Measurements from ENCODE around the gene RBM17. TPM values are rescaled to one million over a fixed set of nuclear protein-coding genes. Genes with fewer than 3 reads are reported as not detected.
"Not testable (repeated sequence)": the region's sequence is repeated elsewhere in the genome, so short reads cannot be mapped to it uniquely, and the experiment has no call there.

The RBM17 gene
- polyA plus RNA-seq, 3 donors = 140 to 154 (median 141) TPM

- no peak for DNase-seq (ENCODE audit: low read depth in 3 of 3, low spot score in 2 of 3)
Observed at GRCh38 chr10:6108631-6109443, 20.0 kb downstream of the RBM17 start.

- DNase-seq (ENCODE audit: low read depth in 3 of 3, low spot score in 2 of 3) = no peak
Observed at GRCh38 chr10:6109444-6109775, 20.6 kb downstream of the RBM17 start.

DNA sequence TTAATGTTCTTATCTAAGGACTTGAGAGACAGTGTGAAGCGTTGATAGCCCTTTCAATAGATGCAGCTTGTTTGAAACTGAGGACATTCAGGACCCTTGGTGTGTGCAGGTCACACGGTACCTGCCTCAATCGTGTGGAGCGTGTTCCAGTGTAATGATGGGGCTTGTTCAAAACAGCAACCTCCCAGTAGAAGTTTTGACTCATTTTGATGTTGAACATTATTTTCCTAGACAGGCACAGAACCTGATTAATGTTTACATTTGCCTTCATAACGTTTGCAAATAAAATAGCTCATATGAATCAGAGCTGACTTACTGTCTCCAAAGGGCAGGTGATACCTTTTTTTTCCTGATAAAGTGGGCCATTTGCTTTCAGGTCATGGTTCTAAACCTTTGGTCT lies 21.3 kb downstream of the RBM17 start:
- no peak for DNase-seq (ENCODE audit: low read depth in 3 of 3, low spot score in 2 of 3)

- DNase-seq (ENCODE audit: low read depth in 3 of 3, low spot score in 2 of 3) = no peak
Observed at GRCh38 chr10:6112893-6113292, 24.1 kb downstream of the RBM17 start.

GRCh38 chr10:6114299-6114698 lies 25.5 kb downstream of the RBM17 start:
- DNase-seq (ENCODE audit: low read depth in 3 of 3, low spot score in 2 of 3) = no peak

- DNase-seq (ENCODE audit: low read depth in 3 of 3, low spot score in 2 of 3) = no peak
Observed at GRCh38 chr10:6114805-6115341, 26.0 kb downstream of the RBM17 start.

- DNase-seq (ENCODE audit: low read depth in 3 of 3, low spot score in 2 of 3) = no peak
Observed at GRCh38 chr10:6115411-6115810, 26.6 kb downstream of the RBM17 start.

GRCh38 chr10:6115824-6116350 lies 27.1 kb downstream of the RBM17 start:
- no peak for DNase-seq (ENCODE audit: low read depth in 3 of 3, low spot score in 2 of 3)

DNA sequence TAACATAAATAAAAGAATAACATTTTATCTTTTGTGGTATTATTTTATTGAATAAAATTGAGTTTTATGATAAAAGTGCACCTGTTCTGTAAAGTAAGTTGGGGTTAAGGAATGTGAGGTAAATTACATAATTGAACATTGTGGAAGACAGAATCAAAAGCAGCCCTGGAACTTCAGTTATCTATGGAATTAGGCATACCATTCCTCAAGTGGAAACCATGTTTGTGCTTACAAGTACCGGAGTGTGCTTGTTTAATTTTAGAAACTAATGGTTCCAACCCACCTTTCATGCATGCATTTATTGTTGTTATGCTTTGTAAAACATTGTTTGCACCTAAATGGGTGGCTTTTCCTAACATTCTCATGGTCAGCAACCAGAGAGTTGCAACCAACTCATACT lies 28.0 kb downstream of the RBM17 start:
- no peak for DNase-seq (ENCODE audit: low read depth in 3 of 3, low spot score in 2 of 3)

DNA sequence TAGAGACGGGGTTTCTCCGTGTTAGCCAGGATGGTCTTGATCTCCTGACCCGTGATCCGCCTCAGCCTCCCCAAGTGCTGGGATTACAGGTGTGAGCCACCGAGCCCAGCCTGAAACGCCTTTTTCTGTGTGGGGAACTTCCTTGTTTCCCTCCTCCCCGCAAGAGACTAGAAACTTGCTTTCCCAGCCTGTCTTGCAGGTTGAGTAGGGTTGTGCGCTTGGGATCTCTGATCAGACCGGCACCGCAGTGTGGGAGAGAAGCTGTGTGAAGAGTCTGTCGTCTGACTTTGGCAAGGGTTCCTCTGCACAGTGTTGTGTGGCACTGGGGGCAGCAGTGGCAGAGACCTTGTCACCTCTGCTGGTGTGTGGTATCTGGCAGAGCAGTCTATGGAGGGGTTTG lies 28.9 kb downstream of the RBM17 start:
- DNase-seq (ENCODE audit: low read depth in 3 of 3, low spot score in 2 of 3) = no peak

DNA sequence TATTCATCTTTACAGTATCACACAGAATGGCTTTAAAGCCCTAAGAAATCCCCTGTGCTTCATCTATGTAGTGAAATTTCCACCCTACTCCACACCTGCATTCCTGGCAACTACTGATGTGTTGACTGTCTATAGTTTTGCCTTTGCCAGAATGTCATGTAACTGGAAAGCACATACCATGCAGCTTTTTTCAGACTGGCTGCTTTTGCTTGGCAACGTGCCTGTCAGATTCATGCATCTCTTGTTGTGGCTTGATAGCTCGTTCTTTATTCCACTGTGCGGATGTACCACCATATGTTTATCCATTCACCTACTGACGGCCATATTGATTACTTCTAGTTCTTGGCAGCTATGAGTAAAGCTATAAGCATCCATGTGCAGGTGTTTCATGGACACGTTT lies 30.6 kb downstream of the RBM17 start:
- DNase-seq (ENCODE audit: low read depth in 3 of 3, low spot score in 2 of 3) = no peak

DNA sequence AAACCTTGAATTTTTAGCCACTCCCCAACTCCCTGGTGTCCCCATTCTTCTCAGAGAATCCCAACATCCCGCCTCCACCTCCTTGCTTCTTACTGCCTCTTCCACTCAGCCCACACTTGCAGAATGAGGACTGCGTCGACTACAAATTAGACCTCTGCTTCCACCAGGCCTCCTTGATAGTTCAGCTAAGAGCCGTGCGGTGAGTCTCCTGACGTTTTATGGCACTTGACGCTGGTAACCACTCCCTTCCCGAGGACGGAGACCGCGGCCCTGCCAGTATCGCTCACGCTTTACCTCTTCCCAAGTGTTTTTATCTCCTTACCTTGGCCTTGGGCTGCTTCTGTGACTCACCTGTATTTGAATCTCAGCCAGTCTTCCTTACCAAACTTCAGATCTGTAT lies 31.1 kb downstream of the RBM17 start:
- DNase-seq (ENCODE audit: low read depth in 3 of 3, low spot score in 2 of 3) = no peak

DNA sequence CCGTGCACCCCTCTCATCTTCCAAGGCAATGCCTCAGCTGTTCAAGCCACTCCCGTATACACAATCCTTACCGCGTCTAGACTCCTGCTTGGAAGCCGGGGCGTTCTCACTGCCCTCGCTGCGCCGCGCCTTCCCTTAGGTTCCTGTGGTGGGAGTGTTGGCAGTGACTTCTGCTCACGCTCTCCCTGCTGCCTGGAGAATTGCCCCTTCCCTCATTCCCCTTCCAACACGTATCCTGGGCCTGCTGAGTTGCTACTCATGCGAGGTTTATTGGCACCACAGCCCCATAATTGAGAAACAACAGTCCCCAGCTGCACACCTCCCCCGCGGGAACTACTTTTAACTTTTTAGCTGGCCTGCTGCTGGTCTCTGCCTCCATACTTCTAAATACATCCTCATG lies 31.9 kb downstream of the RBM17 start:
- no peak for DNase-seq (ENCODE audit: low read depth in 3 of 3, low spot score in 2 of 3)

GRCh38 chr10:6121146-6121545 lies 32.3 kb downstream of the RBM17 start:
- no peak for DNase-seq (ENCODE audit: low read depth in 3 of 3, low spot score in 2 of 3)

DNA sequence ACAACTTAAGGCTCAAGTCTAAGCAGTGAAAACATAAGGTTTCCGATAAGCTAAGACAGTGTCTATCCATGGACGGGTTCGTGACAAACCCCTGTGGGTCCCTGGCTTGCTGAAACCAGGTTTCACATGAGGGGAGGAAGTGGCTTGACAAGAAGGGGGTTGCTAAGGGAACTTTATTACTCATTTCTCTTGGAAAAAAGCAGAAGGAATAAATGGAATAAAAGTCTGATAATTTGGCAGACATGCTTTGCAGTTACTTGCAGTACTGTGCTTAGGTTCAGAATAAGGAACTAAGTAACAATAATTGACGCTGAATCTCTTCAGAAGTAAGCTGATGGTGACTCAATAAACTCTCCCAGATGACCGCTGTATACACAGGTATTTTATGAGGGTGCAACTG lies 34.7 kb downstream of the RBM17 start:
- DNase-seq (ENCODE audit: low read depth in 3 of 3, low spot score in 2 of 3) = no peak

DNA sequence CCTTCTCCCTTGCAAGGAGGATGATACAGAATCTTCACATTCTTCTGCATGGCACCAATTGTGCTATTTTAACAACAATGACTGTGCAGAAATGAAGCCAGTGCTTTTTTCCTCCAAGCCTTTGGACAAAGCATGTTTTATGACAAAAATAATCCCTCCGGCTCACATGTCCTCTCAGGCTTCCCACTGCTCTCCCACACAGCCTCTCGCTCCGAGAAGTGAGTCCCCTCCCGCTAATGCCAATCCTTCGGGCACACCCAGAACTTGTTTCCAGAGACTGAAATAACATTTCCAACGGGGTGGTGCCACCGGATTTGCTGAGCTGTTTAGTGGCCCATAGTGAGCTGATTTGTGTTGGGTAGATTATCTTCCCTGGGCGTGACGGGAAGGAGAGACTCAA lies 35.8 kb downstream of the RBM17 start:
- no peak for DNase-seq (ENCODE audit: low read depth in 3 of 3, low spot score in 2 of 3)

GRCh38 chr10:6127461-6127860 lies 38.6 kb downstream of the RBM17 start:
- not testable (repeated sequence) for DNase-seq (ENCODE audit: low read depth in 3 of 3, low spot score in 2 of 3)

- DNase-seq (ENCODE audit: low read depth in 3 of 3, low spot score in 2 of 3) = no peak
Observed at GRCh38 chr10:6128087-6128486, 39.3 kb downstream of the RBM17 start.

DNA sequence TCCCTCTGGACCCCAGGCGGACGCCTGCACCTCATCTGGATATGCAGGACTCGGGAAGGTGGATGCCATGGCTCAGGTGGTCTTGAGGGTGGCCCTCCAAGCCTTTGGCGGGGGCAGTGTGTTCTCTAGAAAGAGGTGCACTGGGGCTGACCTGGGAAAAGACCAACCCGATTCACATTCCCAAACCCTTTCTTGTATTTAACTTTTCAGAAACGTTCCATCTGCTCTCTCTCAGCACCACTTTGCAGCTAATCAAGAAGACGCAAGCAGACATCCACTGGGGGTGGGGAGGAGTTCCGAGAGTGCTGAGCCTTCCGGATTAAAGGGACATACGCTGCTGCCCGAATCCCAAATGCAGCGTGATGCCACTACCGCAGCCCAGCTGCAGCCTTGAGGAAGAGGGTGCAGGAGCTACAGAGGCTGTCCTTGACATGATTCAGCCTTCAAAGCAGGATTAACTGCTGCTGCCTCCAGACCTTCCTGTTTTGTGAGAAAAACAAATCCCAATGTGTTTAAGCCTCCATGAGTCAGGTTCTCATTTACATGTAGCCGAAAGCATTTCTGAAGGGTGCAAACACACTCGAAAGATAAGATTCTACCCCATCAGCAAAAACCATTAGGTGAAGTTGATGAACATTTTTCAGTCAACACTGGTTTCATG lies 39.9 kb downstream of the RBM17 start:
- no peak for DNase-seq (ENCODE audit: low read depth in 3 of 3, low spot score in 2 of 3)

DNA sequence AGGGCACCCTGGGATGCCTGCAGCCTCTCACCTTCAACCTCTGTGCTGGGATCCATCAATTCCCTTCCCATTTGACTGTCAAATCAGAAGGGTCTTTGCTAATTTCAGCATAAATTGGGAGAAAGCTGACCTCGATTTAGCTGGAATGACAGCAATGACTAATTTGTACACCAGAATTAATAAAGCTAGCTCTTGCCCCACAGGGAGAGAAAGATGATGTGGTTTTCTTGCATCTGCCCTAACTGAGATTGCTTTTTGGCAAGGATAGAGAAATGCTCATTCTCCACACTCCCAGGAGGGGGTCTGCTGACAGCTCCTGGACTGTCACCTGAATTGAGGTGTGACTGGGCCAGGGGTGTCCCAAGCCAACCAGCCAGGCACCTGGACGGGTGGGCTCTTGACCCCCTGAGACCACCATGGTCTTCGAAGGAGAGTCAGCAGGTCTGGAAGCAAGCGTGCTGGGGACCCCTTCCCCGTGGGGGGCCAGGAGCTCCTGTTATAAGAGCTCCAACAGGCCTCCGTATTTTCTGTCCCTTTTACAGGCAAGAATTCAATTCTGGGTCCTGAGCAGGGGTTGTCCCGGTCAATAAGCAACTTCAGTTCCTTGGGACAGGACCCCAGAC lies 42.1 kb downstream of the RBM17 start:
- DNase-seq (ENCODE audit: low read depth in 3 of 3, low spot score in 2 of 3) = no peak

GRCh38 chr10:6133331-6134098 lies 44.7 kb downstream of the RBM17 start:
- no peak for DNase-seq (ENCODE audit: low read depth in 3 of 3, low spot score in 2 of 3)
